Heart left ventricle (tissue), 16 donors: ENCODE results near the gene PRR19. TPM values are rescaled to one million over a fixed set of nuclear protein-coding genes. Genes with fewer than 3 reads are reported as not detected.

ENCODE experiments used
- ATAC-seq, 4 donors: fragments of 200-7000 bp; cut with Tn5 transposase; one replicate each; pipeline ENCODE4 v1.9.1; 2020 to 2022; ENCODE audit warnings: moderate library complexity in 4 of 4, mild to moderate bottlenecking in 3 of 4, moderate number of reproducible peaks in 1 of 4
- DNase-seq, 5 donors: peaks; one replicate each; pipeline ENCODE4 v3.0.0-alpha.2; 2020
- H3K27ac ChIP-seq, 12 donors: fragments of 200-600 bp; sonication (generic) in 4 of 12; one replicate each; pipeline versions ENCODE4 v1.5.0 to v1.8.0; 2016 to 2022; ENCODE audit warnings: mild to moderate bottlenecking in 2 of 12
- H3K27me3 ChIP-seq, 9 donors: fragments of 200-600 bp; sonication (generic) in 2 of 9; one replicate each; pipeline versions ENCODE4 v1.5.1 to v1.8.0; 2016 to 2022; ENCODE audit warnings: mild to moderate bottlenecking in 3 of 9
- H3K36me3 ChIP-seq, 9 donors: fragments of 200-600 bp; sonication (generic) in 2 of 9; one replicate each; pipeline versions ENCODE4 v1.5.0 to v1.8.0; 2018 to 2022; ENCODE audit warnings: mild to moderate bottlenecking in 2 of 9
- H3K4me1 ChIP-seq, 12 donors: fragments of 200-600 bp; sonication (generic) in 4 of 12; one replicate each; pipeline versions ENCODE4 v1.5.0 to v1.8.0; 2016 to 2022; ENCODE audit warnings: mild to moderate bottlenecking in 3 of 12
- H3K4me3 ChIP-seq, 12 donors: fragments of 200-600 bp; sonication (generic) in 4 of 12; one replicate each; pipeline versions ENCODE4 v1.5.0 to v1.8.0; 2017 to 2022; ENCODE audit warnings: mild to moderate bottlenecking in 9 of 12, moderate library complexity in 4 of 12
- H3K9me3 ChIP-seq, 12 donors: fragments of 200-600 bp; sonication (generic) in 4 of 12; one replicate each; pipeline versions ENCODE4 v1.5.0 to v1.8.0; 2016 to 2022; ENCODE audit warnings: mild to moderate bottlenecking in 1 of 12
- POLR2A ChIP-seq, 2 donors: fragments of 450-650 bp; IDR thresholded peaks; one replicate each; pipeline ENCODE4 v1.6.1; 2017; ENCODE audit warnings: antibody characterized with exemption in 2 of 2, mild to moderate bottlenecking in 2 of 2, moderate library complexity in 2 of 2
- WGBS, 4 donors: extraction: QIAGEN DNeasy Blood & Tissue Kit in 2 of 4; methylation state at CpG; one replicate each; pipeline versions ENCODE4 v1.1.5 to v1.1.7; 2013 to 2018; 5-methylcytosine and 5-hydroxymethylcytosine counted together
- intact Hi-C, 10 donors: fragments of 100-400 bp; cut with DNase I; formaldehyde crosslinking; loops; one replicate each; pipeline versions ENCODE4 v1.11.1 to v1.14.2; 2022
- long read RNA-seq, 3 donors: library from polyadenylated mRNA; unstranded; transcript quantifications; one replicate each; pipeline ENCODE4 v2.0.0, GENCODE V29; 2020 to 2021
- polyA plus RNA-seq, 2 donors: library from polyadenylated mRNA; stranded (reverse); fragments of 200-250 nt; gene quantifications; one replicate each; pipeline ENCODE4 v1.2.3, GENCODE V29; 2013
- total RNA-seq, 9 donors: library from RNA; depleted of rRNA in 2 of 9; stranded (reverse); fragments of >200 nt in 2 of 9; fragmentation: NEBNext Ultra II Directional in 3 of 9; extraction: Animal tissue kit (Norgen Biotek cat#: 25700) in 3 of 9; gene quantifications; one replicate each; pipeline versions ENCODE4 v1.1.0 to v1.2.4, GENCODE V29; 2016 to 2023
- TF ChIP-seq, protein P1 (sequence below), 12 donors: fragments of 200-600 bp; sonication (generic) in 4 of 12; IDR thresholded peaks; one replicate each; pipeline versions ENCODE4 v1.5.0 to v1.8.0; 2018 to 2022; ENCODE audit warnings: antibody characterized with exemption in 12 of 12, mild to moderate bottlenecking in 5 of 12
- donor health status: ischemic (EF 13 %, LVEDD 7.1; RV severe dilation, severe dysfunction).
- donor health status: healthy with polysubstance abuse.
- donor health status: DM: no; HTN: yes; CAD: no.
- donor health status: DM: no; HTN: no; CAD: no.
- donor health status: ischemic (EF 25% LVEDD 6.9; RV normal size, moderate dysfunction).
- donor health status: ischemic (EF 25% LVEDD 5.7; RV mildly dilated, moderate dysfunction).
- donor health status: healthy.
- donor health status: DM: yes; HTN: yes; CAD: no.
- donor health status: ischemic (EF 35%, LVEDD 5.7; RV mildly dilated, moderate dysfunction).
- donor health status: nonischemic (EF 11% LVEDD 7.7; RV severe dilation, severe dysfunction).
- donor health status: DM: yes; HTN: yes; CAD: no.
- donor health status: PGD.
- donor health status: ischemic (EF 29% LVEDD 5.4; RV normal size, mild dysfunction).
- donor health status: nonischemic (EF 23%, LVEDD 6.1; RV moderate dilation, normal function).

Gene PRR19, protein sequence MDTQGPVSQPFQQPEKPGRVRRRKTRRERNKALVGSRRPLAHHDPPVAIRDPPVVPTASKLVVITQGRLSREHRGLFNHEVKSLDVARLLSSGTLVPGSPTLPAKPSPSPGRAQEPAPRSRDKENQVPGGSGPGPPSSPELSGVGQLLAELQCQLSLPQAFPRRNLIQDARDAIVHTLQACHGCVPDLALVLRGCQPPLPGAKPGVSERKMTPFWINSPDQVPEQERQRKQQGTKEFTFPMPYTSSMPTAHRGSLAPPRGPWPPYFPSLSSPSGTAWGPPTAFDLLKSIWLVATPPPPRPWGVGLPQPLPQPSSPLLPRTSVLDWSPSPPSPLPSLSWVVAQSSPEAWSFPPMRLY
- under 1 TPM in 3 of 9 donors, not detected in 6; 0.16 to 0.53 (median 0.40) TPM for total RNA-seq
- under 1 TPM in 1 of 2 donors, not detected in 1; 0.17 TPM for polyA plus RNA-seq
- long read RNA-seq, donor 1, result 0 reads
- long read RNA-seq, donor 2, result 0 reads
- long read RNA-seq, donor 3, result 0 reads

- intact Hi-C loops, result no loop called here
- H3K36me3 ChIP-seq, result no peaks in the 10 kb centered on the region
- ATAC-seq, result peak in 2 of 4 donors; percentile 10 to 23
- peak within 1 kb of the TSS in 8 of 12 donors; percentile 8 to 71 (median 30) for H3K27ac ChIP-seq
- 8 to 21% (median 9%) methylated on average over 6 to 21 of the region's 21 CpGs for WGBS, 4 donors
- H3K4me1 ChIP-seq, result peaks cover 0 to 21% (median 10%) of the 10 kb centered on the region in 12 donors
- TF ChIP-seq POLR2A (IDR thresholded peaks at IDR 0.05), result no peak
- TF ChIP-seq, protein P1, sequence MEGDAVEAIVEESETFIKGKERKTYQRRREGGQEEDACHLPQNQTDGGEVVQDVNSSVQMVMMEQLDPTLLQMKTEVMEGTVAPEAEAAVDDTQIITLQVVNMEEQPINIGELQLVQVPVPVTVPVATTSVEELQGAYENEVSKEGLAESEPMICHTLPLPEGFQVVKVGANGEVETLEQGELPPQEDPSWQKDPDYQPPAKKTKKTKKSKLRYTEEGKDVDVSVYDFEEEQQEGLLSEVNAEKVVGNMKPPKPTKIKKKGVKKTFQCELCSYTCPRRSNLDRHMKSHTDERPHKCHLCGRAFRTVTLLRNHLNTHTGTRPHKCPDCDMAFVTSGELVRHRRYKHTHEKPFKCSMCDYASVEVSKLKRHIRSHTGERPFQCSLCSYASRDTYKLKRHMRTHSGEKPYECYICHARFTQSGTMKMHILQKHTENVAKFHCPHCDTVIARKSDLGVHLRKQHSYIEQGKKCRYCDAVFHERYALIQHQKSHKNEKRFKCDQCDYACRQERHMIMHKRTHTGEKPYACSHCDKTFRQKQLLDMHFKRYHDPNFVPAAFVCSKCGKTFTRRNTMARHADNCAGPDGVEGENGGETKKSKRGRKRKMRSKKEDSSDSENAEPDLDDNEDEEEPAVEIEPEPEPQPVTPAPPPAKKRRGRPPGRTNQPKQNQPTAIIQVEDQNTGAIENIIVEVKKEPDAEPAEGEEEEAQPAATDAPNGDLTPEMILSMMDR (IDR thresholded peaks at IDR 0.05), result no peak
- DNase-seq, result peak in 1 of 5 donors; percentile 69
- H3K9me3 ChIP-seq, result no peaks in the 10 kb centered on the region
- peak within 1 kb of the TSS; percentile 33 to 74 (median 58) for H3K4me3 ChIP-seq
- H3K27me3 ChIP-seq, result no peaks in the 10 kb centered on the region
These were observed at the start of gene PRR19 for GRCh38 chr19:42301646-42302203. TSS of gene PRR19 (plus strand) at chr19:42302132. CDS start at chr19:42309585, 7,453 bp downstream.

DNA sequence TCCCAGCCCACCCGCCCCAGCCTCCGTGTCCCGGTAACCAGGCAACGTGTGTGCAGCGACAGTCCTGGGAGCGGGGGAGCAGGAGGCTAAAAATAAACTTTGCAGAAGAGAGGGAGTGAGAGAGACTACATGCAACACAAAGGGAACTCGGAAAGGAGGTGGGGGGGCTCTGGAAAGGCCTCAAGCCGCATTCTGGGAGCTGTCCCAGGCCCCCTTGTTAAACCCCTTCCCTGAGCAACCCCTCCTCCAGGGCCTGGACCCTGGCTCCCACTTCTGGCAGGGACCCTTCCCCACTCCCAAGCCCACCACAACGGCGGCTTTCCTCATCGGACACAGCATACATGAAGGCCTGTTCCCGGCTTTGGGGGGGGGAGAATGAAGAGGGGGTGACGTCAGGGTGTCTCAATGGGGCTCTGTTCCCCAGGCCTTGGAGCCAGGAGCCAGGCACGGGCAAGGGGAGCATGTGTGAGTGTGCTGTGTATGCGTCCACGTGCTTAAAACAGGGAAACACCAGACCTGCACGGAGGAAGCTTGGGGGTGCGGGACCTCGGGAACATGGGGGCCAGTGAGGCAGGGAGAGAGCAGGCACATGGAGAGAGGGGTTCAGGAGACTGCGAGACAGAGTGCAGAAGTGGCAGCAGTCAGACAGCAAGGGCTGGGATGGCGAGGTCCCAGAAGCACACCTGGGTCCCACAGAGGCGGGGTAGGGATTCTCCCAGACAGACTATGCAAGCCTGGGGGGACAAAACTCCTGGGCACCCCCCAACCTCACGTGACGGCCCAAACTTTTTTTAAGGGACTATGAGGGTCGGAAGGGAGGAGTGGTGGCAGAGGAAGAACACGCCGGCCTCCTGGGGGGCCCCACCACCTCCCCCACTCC is 49.3 kb upstream of the PRR19 start:
- Histone ChIP-seq H3K4me1 (peaks cover 12 to 78% (median 52%) of the 10 kb centered on the region in 12 donors), H3K27me3 (no peaks in the 10 kb centered on the region), H3K36me3 (peaks cover 0 to 24% (median 19%) of the 10 kb centered on the region in 9 donors), H3K4me3 (peak overlapping the region; percentile 74 to 100 (median 94)), H3K27ac (peak overlapping the region; percentile 94 to 100 (median 99)), H3K9me3 (no peaks in the 10 kb centered on the region)
- 1 to 3% (median 1%) methylated on average over 26 to 27 of the region's 27 CpGs for WGBS, 4 donors
- TF ChIP-seq, protein P1 (IDR thresholded peaks at IDR 0.05), result no peak
- no peak for TF ChIP-seq POLR2A (IDR thresholded peaks at IDR 0.05)
- intact Hi-C loops, result no loop called here
- peak; percentile 4 to 34 (median 11) for ATAC-seq
- DNase-seq, result peak in 3 of 5 donors; percentile 57 to 66 (median 64)

DNA sequence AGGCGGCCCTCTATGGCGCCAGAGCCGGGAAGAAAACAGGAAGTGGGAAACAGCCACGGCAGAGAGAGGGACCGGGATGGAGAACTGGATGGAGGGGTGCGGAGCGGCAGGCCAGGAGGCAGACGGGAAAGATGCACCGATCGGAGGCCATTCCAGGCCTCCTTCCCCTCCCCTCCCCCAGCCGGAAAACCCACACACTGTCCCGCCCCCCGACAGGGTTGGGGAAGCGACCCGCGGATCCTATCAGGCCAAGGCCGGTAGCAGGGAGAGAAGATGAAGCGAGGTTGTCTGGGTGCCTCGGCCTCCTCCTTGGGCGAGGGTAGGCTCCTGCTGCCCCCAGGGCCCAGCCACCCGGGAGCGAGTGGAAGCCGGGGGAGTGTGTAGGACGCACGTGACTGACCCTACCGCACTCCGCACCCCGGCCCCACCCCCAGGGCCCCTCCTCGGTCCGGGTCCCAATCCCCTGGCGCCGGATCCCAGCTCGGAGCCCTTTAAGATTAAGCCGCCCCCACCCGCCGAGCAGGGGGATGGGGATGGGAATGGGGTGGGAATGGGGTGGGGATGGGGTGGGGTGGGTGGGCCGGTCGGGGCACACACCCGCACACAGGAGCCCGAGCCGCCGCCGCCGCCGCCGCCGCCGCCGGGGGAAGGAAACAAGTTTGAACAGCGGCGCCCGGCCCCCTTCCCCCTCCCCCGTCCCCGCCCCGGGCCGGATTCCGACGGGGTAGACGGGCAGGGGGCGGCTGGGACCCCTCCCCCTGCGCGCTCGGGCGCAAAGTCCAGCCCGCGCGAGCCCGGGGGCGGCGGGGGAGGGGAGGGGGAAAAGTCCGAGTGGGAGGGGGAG is 48.5 kb upstream of the PRR19 start:
- Histone ChIP-seq H3K4me1 (peaks cover 12 to 69% (median 48%) of the 10 kb centered on the region in 12 donors), H3K4me3 (peak overlapping the region; percentile 74 to 100 (median 94)), H3K27ac (peak overlapping the region; percentile 94 to 100 (median 99)), H3K36me3 (peaks cover 0 to 20% (median 15%) of the 10 kb centered on the region in 9 donors), H3K27me3 (no peaks in the 10 kb centered on the region), H3K9me3 (no peaks in the 10 kb centered on the region)
- intact Hi-C loops, result loop anchor here in 4 of 10 donors (1.0 to 2.0 kb wide), 4 partner anchors 15 to 31 kb away; partner anchors contain the start of gene CIC (in 3 of the 4)
- TF ChIP-seq POLR2A (IDR thresholded peaks at IDR 0.05), result no peak
- TF ChIP-seq, protein P1 (IDR thresholded peaks at IDR 0.05), result no peak
- ATAC-seq (peak; percentile 1 to 8 (median 4)), DNase-seq (peak; percentile 59 to 79 (median 71))
- 0 to 1% (median 1%) methylated on average over 17 to 69 of the region's 71 CpGs for WGBS, 4 donors
